DMS153 treated with DMSO at 0.1 percent for 48 hours (cell line): Measurements from ENCODE around the gene CYP24A1.

Experiments
- DNase-seq: peaks from one replicate; lab custom pipeline; 2025; ENCODE audit not compliant: unreplicated experiment; lab: John Stamatoyannopoulos, UW

The CYP24A1 gene

DNA sequence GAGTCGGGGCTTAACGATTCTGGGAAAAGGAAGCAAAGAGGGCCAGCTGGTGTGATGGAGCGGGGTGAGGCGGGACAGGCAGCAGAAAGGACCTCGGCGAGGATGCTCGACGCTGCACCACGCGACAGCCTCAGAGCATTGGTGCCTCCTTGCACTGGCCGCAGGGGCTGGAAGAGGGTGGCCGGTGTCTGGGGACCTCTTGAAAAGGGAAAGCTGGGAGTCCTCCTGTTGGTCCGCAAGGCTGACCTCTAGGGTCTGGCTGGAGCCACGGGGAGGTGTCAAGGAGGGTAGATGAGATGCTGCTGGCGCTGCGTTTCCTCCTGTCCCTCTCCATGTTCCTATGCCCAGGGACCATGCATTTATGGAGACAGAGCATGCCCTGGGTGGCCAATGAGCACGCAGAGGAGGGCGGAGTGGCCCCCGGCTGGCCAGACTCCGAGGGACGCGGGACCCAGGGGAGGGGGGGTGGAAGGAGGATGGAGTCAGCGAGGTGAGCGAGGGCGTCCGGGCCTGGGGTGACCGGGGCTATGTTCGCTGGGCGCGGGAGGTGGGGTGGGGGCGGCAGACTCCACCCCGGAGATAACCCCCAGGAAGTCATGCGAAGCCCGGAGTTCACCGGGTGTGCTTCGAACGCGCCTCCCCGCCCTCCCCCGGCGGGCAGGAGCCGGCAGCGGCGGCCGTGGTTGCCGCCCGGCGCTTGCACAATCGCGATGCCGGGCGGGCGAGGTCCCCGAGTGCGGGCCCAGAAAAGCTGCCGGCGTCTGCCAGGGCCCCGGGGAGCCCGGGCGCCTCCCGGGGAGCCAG lies at the start of gene CYP24A1:
Gene CYP24A1 (minus strand): TSS at position 334 of the 804 bp plus-strand sequence. CDS start 407 bp downstream, outside the sequence.
- DNase-seq: no peak

DNA sequence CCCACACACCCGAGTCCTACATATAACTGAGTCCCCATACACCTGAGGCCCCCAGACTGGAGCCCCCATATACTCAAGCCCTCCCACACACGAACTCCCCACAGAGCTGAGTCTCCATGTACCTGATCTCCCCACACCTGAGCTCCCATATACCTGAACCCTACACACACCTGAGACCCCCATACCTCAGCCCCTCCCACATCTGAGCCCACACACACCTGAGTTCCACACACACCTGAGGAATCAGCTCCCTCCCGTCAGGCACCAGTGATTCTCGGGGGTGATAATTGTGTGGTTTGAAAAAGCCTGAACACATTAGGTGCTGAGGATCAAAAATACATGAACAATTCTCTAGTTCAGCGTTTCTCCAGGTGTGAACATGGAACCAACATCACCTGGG lies 49.5 kb upstream of the CYP24A1 start:
- no peak for DNase-seq

DNA sequence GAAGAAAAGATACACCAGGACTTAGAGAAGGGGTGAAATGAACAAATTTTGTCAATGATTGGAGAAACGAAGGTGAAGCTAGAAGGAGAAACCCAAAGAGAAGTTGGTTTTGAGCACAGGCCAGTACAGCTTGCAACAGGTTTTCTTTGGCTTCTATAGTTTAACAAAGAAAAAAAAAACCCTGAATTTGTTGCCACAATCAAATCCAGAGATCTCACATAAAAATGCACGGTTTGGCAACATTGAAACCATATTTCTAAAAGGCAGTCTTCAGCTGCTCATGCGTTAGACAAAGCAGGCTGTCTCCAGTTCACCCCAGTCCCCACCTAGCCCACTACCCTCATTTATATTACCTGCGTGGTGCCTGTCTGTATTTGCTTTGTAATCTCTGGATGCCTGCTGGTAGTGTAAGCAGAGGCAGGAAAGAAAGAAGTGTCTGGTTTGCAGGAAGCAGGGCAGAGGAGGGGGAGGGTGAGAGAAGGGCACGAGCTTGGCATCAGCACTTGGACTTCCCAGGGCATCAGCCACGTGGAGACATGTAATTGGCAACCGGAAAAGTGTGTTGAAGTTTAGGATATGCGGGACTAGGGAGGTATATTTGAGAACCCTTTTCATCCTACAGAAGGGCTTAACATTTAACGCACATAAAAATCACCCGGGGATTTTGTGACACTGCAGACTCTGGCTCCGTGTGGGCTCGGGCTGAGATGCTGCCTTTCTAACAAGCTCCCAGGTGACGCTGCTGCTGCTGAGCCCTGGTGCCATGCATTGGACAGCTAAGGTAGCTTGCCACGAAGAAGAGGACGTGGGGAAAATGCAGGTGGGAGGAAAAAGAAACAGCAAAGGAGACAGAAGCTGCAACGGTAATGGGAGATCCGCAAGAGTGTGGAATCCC lies 48.5 kb upstream of the CYP24A1 start:
- DNase-seq: peak; percentile 44

DNA sequence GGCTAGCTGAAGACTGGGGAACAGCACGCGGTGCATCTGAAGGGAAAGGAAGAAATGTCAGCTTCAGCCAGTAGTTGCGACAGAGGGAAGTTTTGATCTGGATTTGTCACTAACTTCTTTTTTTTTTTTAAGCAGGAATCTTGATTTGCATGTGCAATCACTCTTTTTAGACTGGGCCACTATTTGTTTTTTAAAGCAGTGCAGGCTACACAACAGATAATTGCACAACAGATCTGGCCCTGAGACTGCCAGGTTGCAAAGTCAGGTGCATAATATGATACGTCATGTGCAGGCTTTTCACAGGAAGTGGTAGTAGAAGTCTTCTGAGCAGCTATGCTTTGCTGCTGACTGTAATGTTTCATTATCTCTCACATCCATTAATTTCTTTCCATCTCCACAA lies 47.6 kb upstream of the CYP24A1 start:
- DNase-seq: peak; percentile 19

DNA sequence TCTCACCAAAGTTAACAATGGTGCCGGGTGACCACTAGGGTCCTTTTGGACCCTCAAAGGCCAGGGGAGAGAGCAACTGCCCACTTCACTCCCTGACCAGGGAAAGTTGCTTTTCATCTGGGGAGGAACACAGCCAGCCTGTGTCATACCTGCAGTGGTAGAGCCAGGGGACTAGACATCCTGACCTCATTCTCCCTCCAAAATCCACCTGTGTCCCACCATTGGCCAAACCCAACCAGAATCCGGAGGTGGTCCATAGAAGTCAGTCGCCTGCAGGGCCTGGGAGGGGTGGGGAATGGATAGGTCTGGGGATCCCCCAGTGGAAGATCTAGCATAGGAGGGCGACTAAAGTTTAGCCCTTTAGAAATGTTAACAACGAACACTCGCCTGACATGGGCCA lies 46.9 kb upstream of the CYP24A1 start:
- no peak for DNase-seq

DNA sequence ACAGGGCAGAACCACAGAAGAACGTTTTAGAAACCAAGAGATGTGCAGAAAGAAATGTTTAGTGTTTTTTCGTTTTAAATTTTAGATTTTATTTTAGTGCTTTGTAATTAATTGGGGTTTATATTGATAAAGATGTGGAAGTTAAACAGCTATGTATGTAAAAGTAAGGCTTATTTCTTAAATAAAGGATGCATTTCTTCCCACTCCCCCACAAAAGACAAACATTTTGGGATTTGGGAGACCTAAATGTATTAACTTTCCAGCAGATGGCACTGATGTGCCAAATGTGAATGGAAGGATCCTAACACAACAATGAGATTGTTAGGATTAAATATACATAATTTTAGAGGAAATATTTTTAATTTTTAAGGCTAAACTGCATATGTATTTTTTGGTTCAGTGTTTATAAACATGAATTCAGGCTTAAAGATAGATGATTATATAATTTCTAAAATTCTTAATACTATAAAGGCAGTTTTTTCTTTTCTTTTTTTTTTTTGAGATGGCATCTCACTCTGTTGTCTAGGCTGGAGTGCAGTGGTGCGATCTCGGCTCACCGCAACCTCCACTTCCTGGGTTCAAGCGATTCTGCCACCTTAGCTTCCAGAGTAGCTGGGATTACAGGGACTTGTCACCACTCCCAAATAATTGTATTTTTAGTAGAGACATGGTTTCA lies 46.1 kb upstream of the CYP24A1 start:
- DNase-seq: peak; percentile 22

DNA sequence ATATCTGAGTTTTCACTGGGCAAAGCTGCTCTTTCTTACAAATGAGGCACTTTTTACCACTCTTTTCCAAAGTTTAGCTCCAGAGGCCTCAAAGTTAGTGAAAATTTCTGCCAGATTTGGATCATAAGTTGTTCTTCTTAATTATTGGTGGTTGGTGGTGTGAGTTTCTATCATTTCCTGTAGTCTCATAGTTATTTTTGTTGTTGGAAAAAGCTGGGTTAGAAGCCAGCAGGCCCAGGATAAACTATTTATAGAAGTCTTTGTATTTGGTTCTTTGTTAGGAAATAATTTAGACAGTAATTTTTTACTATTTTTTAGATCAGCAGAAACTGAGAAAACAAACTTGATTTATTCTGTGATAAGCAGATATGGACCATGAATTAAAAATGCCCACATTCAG lies 44.7 kb upstream of the CYP24A1 start:
- DNase-seq: no peak

DNA sequence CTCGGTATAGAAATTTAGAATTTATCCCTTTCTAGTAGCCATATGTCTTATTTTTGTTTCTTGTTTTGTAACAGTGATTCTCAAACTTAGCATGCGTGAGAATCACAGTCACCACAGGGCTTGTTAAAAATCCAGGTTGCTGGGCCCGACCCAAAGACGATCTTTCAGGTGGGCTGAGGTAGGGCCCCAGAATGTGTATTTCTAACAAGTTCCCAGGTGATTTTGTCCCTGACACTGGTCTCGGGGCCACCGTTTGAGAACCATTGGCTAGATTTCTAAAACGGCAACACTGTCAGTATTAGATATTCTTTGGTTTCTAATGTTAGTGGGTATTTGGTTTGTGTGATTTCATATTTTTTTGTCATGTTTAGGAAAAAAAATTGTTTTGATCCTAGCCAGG lies 44.0 kb upstream of the CYP24A1 start:
- no peak for DNase-seq

DNA sequence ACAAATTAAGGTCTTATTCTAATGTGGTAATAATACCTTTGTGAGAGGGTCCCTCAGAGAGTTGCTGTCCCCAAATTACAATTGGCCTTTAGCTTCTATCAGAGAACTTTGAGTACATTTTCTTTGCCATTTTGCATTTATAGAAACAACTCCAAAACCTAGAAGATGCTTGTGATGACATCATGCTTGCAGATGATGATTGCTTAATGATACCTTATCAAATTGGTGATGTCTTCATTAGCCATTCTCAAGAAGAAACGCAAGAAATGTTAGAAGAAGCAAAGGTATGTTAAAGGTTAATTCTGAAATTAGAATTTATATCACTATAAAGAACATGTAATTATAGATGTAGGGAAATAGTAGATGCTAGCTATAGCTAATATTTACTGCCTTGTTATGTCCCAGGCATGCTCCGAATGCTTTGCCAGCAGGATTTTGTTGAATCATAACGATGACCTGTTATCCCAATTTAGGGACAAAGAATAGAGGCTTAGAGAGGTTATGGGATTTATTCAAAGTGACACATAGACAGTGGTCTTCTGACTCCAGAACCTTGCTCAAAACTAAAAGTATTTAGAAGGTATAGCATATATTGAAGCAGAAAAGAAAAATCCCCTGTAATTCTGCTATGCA lies 41.5 kb upstream of the CYP24A1 start:
- no peak for DNase-seq

DNA sequence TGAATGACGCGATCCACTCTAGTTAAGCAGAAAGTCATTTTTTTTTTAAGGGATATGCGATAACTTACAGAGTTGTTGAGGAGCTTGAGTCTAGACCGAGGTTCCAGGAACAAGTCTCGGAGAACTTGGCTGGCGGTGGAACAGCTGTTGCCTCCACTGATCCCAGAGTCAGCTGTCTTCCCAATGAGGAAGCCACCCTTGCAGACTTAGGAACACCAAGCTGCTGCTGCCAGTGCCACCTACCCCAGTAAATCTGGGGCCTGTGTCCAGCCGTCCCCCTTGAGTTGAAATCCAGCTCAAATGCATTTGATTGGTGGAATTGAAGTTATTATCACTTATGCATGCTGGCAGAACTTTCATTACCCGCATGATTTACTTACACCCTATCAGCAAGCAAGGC lies 40.8 kb upstream of the CYP24A1 start:
- no peak for DNase-seq

DNA sequence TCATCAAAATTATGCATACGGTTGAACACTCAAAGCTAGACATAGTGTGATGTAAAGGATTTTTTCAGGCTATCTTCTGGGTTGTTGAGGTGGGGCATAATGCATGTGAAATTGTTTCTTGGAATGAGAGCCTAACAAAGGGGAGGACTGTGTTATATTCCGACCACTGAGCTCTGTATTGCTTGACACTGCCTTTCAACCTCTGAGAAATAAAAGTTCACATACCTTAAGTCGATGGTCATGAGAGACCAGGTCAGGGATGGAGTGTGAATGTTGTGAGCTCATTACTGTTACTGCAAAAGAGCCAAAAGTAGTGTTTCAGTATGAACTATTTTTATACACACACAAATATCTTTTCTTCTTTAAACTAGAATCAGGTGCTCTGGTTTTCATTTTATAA lies 39.1 kb upstream of the CYP24A1 start:
- no peak for DNase-seq

DNA sequence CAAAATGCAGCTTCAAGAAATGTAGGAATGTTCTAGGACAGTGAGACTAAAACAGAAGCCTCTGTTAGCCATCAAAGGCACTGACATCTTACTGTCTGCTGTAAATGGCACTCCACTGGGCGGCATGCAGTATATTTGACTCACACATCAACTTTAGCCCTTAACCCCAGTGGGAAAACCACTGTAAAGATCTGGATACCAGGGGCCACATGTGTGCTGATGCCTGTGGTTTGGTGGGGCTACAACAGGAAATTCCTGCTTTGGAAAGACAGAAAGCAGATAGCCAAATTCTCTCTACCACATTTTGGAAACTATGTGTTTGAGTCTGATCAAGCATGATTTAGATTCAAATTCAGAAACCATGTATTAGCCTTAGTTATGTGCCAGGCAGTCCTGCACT lies 38.4 kb upstream of the CYP24A1 start:
- no peak for DNase-seq

DNA sequence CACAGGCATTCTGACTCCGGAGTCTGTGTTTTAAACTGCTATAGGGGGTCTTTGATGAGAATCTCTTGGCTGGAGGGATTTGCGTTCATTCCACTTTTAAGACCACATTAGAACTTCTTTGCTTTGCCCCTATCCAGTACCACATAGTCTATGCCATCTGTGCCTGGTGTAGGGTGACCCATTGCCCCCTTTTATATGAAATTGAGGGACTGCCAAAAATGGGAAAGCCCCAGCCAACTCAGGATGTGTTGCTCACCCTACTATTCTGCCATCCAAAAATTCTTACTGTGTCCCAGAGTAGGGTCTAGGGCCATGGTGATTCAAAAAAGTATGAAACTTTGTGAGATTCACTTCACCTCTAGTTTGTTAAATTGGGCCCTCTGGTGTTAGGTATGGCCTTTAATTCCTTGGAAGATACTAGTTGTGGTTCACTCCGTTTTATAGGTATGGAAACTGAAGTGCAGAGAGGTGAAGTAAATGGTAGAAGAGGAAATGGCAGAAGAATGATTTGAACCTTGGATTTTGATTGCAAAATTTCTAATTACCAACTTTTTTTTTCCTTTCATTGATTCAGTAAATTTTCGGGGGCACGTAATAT lies 35.5 kb upstream of the CYP24A1 start:
- no peak for DNase-seq

DNA sequence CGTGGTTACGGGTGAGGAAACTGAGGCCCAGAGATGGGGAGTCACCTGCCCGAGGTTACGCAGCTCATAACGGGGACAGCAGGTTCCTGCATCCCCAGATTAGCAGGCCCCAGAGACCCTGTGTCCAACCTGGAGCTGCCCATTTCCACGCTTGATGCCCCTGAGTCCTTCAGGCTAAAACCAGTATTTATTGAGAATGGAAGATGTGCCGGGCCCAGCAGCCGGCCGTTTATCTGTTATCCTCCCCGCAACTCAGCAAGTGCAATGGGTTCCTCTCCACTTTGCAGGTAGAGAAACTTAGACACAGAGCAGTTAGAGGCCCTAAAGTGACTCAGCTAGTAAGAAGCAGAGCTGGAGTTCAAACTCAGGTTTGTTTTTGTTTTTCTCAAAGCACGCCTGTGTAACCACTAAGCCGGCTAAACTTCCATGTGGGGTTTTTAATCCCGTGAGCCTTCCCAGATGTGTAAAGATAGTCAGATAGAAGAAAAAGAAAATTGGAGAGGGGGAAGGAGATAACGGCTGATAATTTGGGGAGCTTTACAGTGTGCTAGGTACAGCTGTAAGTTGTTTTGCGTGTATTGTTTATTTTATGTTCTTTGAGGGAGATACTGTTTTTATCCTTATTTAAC lies 34.9 kb upstream of the CYP24A1 start:
- DNase-seq: no peak

DNA sequence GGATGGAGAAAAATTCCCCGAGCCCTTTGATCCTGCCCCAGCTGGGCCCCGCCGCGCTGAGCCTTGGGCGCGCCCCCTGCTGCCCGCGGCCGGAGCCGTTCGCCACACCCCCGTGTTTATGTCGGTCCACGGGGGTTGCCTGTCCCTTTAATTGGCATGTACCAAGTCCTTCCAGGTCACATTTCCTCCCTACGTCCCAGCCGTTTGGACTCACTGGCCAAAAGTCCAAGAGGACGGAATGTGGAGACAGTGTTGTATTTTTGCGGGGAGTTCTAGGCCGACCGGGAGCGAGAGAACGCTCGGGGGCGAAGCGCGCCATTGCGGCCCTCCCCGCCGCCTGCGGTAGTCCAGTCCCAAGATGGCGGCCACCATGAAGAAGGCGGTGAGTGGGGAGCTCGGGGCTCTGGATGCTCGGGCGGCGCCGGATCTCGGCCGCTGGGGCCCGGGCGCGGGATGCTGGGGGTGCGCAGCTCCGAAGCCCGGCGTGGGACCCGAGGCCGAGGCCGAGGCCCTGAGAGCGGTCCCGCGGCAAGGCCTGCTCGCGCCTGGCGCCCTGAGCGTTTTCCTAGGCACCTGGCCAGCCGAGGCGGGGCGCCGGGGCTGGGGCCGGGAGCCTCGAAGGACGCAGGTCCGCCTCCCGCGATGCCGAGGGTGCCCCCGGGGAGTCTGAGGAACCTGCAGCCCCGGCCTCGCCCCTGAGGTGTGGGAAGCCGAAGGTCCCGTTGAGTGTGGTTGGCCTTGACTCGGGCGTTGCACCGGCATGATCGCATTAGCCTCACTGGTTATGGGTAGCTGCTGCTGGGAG lies 34.2 kb upstream of the CYP24A1 start, which contains the start of gene PFDN4:
Gene PFDN4 (plus strand): TSS at position 345 of the 805 bp plus-strand sequence. CDS start 14 bp downstream, at position 359.
- DNase-seq: peak; percentile 74

DNA sequence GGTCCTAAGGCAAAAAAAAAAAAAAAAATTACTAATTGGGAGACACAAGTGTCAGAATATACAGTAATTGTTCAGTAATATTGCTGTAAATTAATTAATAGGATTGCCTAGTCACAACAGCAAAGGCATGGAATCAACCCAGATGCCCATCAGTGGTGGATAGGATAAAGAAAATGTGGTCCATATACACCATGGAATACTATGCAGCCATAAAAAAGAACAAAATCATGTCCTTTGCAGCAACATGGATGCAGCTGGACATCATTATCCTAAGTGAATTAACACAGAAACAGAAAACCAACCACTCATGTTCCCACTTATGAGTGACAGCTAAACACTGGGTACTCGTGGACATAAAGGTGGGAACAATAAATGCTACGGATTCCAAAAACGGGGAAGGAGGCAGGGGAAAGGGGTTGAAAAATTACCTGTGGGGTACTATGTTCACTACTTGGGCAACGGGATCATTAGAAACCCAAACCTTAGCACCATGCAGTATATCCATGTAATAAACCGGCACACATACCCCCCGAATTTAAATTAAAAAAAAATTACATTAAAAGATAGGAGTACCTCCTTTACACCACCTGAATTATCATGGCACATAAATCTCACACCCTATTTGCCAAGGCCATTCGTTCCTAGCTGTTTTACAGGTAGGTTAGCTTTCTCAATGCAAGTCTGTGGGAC lies 33.4 kb upstream of the CYP24A1 start:
- no peak for DNase-seq

DNA sequence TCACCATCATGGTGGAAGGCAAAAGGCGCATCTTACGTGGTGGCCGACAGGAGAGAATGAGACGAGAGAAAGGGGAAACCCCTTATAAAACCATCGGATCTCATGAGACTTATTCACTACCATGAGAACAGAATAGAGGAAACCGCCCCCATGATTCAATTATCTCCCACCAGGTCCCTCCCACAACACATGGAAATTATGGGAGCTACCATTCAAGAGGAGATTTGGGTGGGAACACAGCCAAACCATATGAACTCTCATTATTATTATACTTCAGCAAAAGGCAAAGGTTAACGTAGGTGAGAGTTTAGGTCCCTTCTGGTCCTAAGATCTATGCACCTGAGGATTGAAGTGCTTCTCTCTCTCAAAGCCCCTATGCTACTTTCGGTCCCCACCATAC lies 31.7 kb upstream of the CYP24A1 start:
- DNase-seq: no peak

DNA sequence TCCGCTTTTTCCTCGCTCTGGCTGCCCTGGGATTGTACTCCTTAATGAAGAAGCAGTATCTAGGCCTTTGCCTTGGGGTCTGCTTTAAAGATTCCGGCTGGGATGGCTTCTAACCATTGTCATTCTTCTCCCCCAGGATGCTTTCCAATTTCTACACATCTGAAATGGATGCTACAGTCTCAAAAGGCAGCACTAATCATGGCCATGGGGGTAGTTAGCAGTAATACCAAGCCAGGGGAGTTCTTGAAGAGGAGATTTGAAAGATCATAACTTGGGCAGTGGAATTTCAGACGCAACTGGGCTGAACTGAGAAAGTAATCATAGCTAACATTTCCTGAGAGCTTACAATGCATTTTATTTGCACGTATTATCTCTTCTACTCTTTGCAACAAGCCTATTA lies 30.7 kb upstream of the CYP24A1 start:
- no peak for DNase-seq

DNA sequence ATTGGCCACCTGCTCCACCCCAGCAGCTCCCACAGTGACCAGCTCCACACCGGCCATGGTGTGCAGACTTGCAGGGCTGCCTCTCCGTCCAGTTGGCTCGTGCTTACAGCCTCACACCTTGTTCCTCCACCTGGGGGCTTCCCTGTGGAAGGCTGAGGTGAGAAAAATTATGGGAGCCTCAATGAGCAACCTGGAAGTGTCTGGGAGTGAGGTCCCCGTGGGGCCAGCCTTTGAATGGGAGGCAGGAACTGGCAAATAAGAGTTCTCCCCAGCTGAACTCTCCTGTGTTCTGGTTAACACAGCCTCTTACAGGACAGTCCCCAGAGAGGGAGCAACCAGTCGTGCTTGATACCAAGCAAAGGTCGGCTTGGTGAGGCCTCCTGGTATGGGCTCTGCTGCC lies 30.3 kb upstream of the CYP24A1 start:
- no peak for DNase-seq
